K562 (cell line): ENCODE data around the gene ACOT13. TPM values are rescaled to one million over a fixed set of nuclear protein-coding genes. Genes with fewer than 3 reads are reported as not detected.

ENCODE experiments used
- BDP1 ChIP-seq: IDR thresholded peaks from 3 replicates; pipeline ENCODE4 v1.6.1; 2011; ENCODE audit not compliant: insufficient read length, insufficient read depth
- CBX5 ChIP-seq: IDR thresholded peaks from 2 replicates; pipeline ENCODE4 v1.6.1; 2014; ENCODE audit warnings: low read depth, borderline replicate concordance
- LCOR ChIP-seq: sonication (generic); formaldehyde crosslinking; IDR thresholded peaks from 2 replicates; pipeline ENCODE4 v1.8.0; 2022; ENCODE audit warnings: mild to moderate bottlenecking, missing genetic modification reagents
- MECOM ChIP-seq: fragments of 250-450 bp; sonication (Bioruptor Pico); IDR thresholded peaks from 2 replicates; pipeline ENCODE4 v1.8.0; 2022; ENCODE audit warnings: inconsistent platforms
- NCOR1 ChIP-seq: fragments of 450-650 bp; IDR thresholded peaks from 2 replicates; pipeline ENCODE4 v1.6.1; 2016; ENCODE audit warnings: mild to moderate bottlenecking, moderate library complexity
- NFATC3 ChIP-seq: fragments of 450-650 bp; IDR thresholded peaks from 2 replicates; pipeline ENCODE4 v1.6.1; 2017; ENCODE audit warnings: mild to moderate bottlenecking
- SMARCA4 ChIP-seq: fragments of 450-650 bp; IDR thresholded peaks from 2 replicates; pipeline ENCODE4 v1.6.1; 2016
- TAL1 ChIP-seq: fragments of 450-650 bp; IDR thresholded peaks from 2 replicates; pipeline ENCODE4 v1.6.1; 2016; ENCODE audit warnings: mild to moderate bottlenecking
- THRAP3 ChIP-seq: fragments of 450-650 bp; IDR thresholded peaks from 2 replicates; pipeline ENCODE4 v1.6.1; 2016; ENCODE audit warnings: mild to moderate bottlenecking, inconsistent platforms, borderline replicate concordance
- TRIM28 ChIP-seq: fragments of 450-650 bp; IDR thresholded peaks from 2 replicates; pipeline ENCODE4 v1.6.1; 2017
- ZNF408 ChIP-seq: fragments of 250-450 bp; sonication (Bioruptor Pico); IDR thresholded peaks from 2 replicates; pipeline ENCODE4 v1.4.0; 2020; ENCODE audit warnings: low read depth, mild to moderate bottlenecking, moderate library complexity
- ZNF551 ChIP-seq: fragments of 250-450 bp; sonication (Bioruptor Pico); IDR thresholded peaks from 2 replicates; pipeline ENCODE4 v1.5.0; 2021; ENCODE audit warnings: mild to moderate bottlenecking, moderate library complexity
- polyA plus RNA-seq, 8 experiments: library from polyadenylated mRNA; depleted of rRNA in 4 of 8; stranded (reverse) in 5 of 8; unstranded in 3 of 8; fragments of >200 nt; fragmentation: Nextera tagmentation in 2 of 8; fragmentation: Illumina TruSeq in 1 of 8; extraction: Ambion mirVana in 2 of 8; extraction: Trizol in 1 of 8; gene quantifications; 2 replicates each; pipeline versions ENCODE4 v1.2.1 to v1.2.3, GENCODE V29; 2011 to 2014; ENCODE audit warnings: inconsistent platforms in 1 of 8, missing spikeins in 1 of 8
- total RNA-seq, 7 experiments: library from RNA; depleted of rRNA in 6 of 7; stranded (reverse); fragments of >200 nt in 6 of 7; fragmentation: Illumina TruSeq in 2 of 7; extraction: Trizol in 2 of 7; gene quantifications; 2 replicates each; pipeline versions ENCODE4 v1.2.1 to v1.2.3, GENCODE V29; 2011 to 2021; ENCODE audit warnings: low replicate concordance in 1 of 7
- TF ChIP-seq, protein P1 (sequence below), 2 experiments: fragments of 450-650 bp in 1 of 2; sonication (generic) in 1 of 2; formaldehyde crosslinking in 1 of 2; IDR thresholded peaks; 2 replicates each; pipeline versions ENCODE4 v1.7.1 to v1.9.0; 2016 to 2022; ENCODE audit warnings: inconsistent platforms in 1 of 2, mild to moderate bottlenecking in 1 of 2, missing genetic modification reagents in 1 of 2
- TF ChIP-seq, protein P2 (sequence below): fragments of 250-450 bp; sonication (Bioruptor Pico); IDR thresholded peaks from 2 replicates; pipeline ENCODE4 v1.5.0; 2020; ENCODE audit warnings: mild to moderate bottlenecking
- TF ChIP-seq, protein P3 (sequence below): sonication (generic); IDR thresholded peaks from 2 replicates; pipeline ENCODE4 v1.6.1; 2016

Gene ACOT13
- total and polyA plus RNA-seq, 9 of the 15 experiments (the other 6 are each of a cell fraction or from before 2014, with no cell fraction given) = 14.1 to 129 (median 65.7) TPM

DNA sequence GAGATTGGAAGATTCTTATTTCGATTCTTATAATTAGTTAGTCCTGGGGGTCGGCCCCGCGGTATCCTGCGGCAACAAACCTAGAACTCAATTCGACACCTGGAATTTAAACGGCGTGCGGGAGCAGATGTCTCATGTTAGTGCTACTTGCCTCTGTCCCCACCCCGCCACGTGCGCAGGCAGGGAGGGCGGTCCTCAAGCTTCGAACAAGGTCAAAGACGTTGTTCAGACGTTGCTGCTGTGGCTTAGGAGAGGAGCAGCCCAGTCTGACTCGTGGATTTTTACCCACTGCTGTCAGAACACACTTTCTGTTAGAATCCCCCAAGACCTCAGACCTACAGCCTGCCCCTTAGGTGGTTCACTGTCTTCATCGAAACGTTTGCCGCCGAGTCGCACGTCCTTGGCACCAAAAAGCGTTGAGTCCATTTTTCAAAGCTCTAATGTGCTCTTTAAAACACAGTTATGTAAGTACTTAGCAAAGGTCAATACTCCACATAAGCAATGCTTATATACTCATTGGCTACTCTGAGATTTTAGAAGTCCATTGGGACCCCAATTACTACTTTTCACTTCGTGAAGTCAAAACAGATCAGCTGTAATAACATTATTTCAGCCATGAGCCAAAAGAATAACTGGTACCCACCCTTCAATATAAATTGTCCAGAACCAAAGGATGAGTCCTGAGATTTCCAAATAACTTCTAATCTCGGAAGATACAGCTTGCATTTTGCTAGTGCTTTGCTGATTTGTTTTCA is 54.8 kb downstream of the ACOT13 start (continued):
- TF ChIP-seq, protein P1, sequence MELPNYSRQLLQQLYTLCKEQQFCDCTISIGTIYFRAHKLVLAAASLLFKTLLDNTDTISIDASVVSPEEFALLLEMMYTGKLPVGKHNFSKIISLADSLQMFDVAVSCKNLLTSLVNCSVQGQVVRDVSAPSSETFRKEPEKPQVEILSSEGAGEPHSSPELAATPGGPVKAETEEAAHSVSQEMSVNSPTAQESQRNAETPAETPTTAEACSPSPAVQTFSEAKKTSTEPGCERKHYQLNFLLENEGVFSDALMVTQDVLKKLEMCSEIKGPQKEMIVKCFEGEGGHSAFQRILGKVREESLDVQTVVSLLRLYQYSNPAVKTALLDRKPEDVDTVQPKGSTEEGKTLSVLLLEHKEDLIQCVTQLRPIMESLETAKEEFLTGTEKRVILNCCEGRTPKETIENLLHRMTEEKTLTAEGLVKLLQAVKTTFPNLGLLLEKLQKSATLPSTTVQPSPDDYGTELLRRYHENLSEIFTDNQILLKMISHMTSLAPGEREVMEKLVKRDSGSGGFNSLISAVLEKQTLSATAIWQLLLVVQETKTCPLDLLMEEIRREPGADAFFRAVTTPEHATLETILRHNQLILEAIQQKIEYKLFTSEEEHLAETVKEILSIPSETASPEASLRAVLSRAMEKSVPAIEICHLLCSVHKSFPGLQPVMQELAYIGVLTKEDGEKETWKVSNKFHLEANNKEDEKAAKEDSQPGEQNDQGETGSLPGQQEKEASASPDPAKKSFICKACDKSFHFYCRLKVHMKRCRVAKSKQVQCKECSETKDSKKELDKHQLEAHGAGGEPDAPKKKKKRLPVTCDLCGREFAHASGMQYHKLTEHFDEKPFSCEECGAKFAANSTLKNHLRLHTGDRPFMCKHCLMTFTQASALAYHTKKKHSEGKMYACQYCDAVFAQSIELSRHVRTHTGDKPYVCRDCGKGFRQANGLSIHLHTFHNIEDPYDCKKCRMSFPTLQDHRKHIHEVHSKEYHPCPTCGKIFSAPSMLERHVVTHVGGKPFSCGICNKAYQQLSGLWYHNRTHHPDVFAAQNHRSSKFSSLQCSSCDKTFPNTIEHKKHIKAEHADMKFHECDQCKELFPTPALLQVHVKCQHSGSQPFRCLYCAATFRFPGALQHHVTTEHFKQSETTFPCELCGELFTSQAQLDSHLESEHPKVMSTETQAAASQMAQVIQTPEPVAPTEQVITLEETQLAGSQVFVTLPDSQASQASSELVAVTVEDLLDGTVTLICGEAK (IDR thresholded peaks at IDR 0.05) = no peak
- TF ChIP-seq, protein P1 (CRISPR knock-in tag; IDR thresholded peaks at IDR 0.05) = peak; percentile 78
- TF ChIP-seq BDP1 (no peak), LCOR (CRISPR knock-in tag) (peak; percentile 61; the same call in 1 of the 2 replicates), NFATC3 (peak; percentile 48; the same call in 1 of the 2 replicates), ZNF408 (CRISPR knock-in tag) (no peak), NCOR1 (peak; percentile 25; the same call in 1 of the 2 replicates), TRIM28 (no peak), ZNF551 (CRISPR knock-in tag) (no peak), THRAP3 (peak; percentile 97), SMARCA4 (peak; percentile 59), CBX5 (0 out of 2 replicates have a peak, but pooled peaks have one; percentile 31), MECOM (CRISPR knock-in tag) (peak; percentile 72; the same call in 1 of the 2 replicates), TAL1 (no peak)
- TF ChIP-seq, protein P2, sequence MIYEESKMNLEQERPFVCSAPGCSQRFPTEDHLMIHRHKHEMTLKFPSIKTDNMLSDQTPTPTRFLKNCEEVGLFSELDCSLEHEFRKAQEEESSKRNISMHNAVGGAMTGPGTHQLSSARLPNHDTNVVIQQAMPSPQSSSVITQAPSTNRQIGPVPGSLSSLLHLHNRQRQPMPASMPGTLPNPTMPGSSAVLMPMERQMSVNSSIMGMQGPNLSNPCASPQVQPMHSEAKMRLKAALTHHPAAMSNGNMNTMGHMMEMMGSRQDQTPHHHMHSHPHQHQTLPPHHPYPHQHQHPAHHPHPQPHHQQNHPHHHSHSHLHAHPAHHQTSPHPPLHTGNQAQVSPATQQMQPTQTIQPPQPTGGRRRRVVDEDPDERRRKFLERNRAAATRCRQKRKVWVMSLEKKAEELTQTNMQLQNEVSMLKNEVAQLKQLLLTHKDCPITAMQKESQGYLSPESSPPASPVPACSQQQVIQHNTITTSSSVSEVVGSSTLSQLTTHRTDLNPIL (CRISPR knock-in tag) = 0 out of 2 replicates have a peak, but pooled peaks have one; percentile 63
- TF ChIP-seq, protein P3, sequence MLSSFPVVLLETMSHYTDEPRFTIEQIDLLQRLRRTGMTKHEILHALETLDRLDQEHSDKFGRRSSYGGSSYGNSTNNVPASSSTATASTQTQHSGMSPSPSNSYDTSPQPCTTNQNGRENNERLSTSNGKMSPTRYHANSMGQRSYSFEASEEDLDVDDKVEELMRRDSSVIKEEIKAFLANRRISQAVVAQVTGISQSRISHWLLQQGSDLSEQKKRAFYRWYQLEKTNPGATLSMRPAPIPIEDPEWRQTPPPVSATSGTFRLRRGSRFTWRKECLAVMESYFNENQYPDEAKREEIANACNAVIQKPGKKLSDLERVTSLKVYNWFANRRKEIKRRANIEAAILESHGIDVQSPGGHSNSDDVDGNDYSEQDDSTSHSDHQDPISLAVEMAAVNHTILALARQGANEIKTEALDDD = no peak; the same call in 1 of the 2 replicates
